SKM-1 (cell line): Measurements from ENCODE around the gene FUT4.
"Not testable (repeated sequence)": the region's sequence is repeated elsewhere in the genome, so short reads cannot be mapped to it uniquely, and the experiment has no call there.

Source experiments
- DNase-seq: peaks from one replicate; lab custom pipeline; 2025; ENCODE audit not compliant: unreplicated experiment; lab: John Stamatoyannopoulos, UW

Gene FUT4

GRCh38 chr11:94543695-94544645 is at the start of gene FUT4:
TSS of gene FUT4 (plus strand) at chr11:94543921. CDS start at chr11:94544134, 213 bp downstream.
- DNase-seq = peak; percentile 92

- no peak for DNase-seq
These were observed 49.5 kb upstream of the FUT4 start for GRCh38 chr11:94494126-94494680.

- DNase-seq = no peak
These were observed 43.5 kb upstream of the FUT4 start for GRCh38 chr11:94500181-94500580.

- no peak for DNase-seq
These were observed 42.2 kb upstream of the FUT4 start for GRCh38 chr11:94501522-94501921.

- peak; percentile 34 for DNase-seq
These were observed 38.9 kb upstream of the FUT4 start for GRCh38 chr11:94504689-94505293.

GRCh38 chr11:94506513-94506912 is 37.2 kb upstream of the FUT4 start:
- DNase-seq = not testable (repeated sequence)

- no peak for DNase-seq
These were observed 36.2 kb upstream of the FUT4 start for GRCh38 chr11:94507485-94507884.

GRCh38 chr11:94511932-94512781 is 31.6 kb upstream of the FUT4 start, which contains the start of gene C11orf97:
TSS of gene C11orf97 (plus strand) at chr11:94512461. CDS start at chr11:94512529, 68 bp downstream.
- no peak for DNase-seq

GRCh38 chr11:94513091-94513490 is 30.6 kb upstream of the FUT4 start:
- DNase-seq = no peak

- DNase-seq = no peak
These were observed 28.3 kb upstream of the FUT4 start for GRCh38 chr11:94515398-94515797.

GRCh38 chr11:94516725-94517124 is 27.0 kb upstream of the FUT4 start:
- no peak for DNase-seq

GRCh38 chr11:94518300-94518699 is 25.4 kb upstream of the FUT4 start:
- no peak for DNase-seq

GRCh38 chr11:94519478-94520084 is 24.1 kb upstream of the FUT4 start:
- peak; percentile 34 for DNase-seq

GRCh38 chr11:94521684-94522083 is 22.0 kb upstream of the FUT4 start:
- DNase-seq = no peak

- DNase-seq = no peak
These were observed 19.4 kb upstream of the FUT4 start for GRCh38 chr11:94524341-94524740.

- DNase-seq = no peak
These were observed 18.0 kb upstream of the FUT4 start for GRCh38 chr11:94525546-94526324.

GRCh38 chr11:94526645-94527438 is 16.9 kb upstream of the FUT4 start:
- no peak for DNase-seq

GRCh38 chr11:94528551-94528950 is 15.2 kb upstream of the FUT4 start:
- DNase-seq = no peak

- DNase-seq = no peak
These were observed 11.5 kb upstream of the FUT4 start for GRCh38 chr11:94532211-94532610.
